ENCODE data around the gene ZC2HC1C. TPM values are rescaled to one million over a fixed set of nuclear protein-coding genes. Genes with fewer than 3 reads are reported as not detected.

The ZC2HC1C gene
- polyA plus RNA-seq, 1 donor (not counting 4 experiments of a cell fraction or from before 2014, with no cell fraction given): 0.68 TPM

- Histone ChIP-seq H3K79me2 (ENCODE audit: control insufficient read depth, insufficient read depth, low read length) (peaks cover 4% of the 10 kb centered on the region), H3K27me3 (ENCODE audit: control insufficient read depth, extremely low read depth, insufficient read depth, low read length) (no peaks in the 10 kb centered on the region), H4K20me1 (ENCODE audit: control insufficient read depth, extremely low read depth, insufficient read depth, low read length) (no peaks in the 10 kb centered on the region), H3K9me1 (ENCODE audit: control insufficient read depth, extremely low read depth, insufficient read depth, low read length) (no peaks in the 10 kb centered on the region), H3K27ac (ENCODE audit: control insufficient read depth, insufficient read depth, low read length) (peak overlapping the region; percentile 86), H3K36me3 (ENCODE audit: control insufficient read depth in 2 of 2, extremely low read depth in 1 of 2, insufficient read depth in 2 of 2, low read length in 2 of 2) (peaks cover 0 to 4% of the 10 kb centered on the region in 2 experiments), H3K4me3 (ENCODE audit: control insufficient read depth in 2 of 3, extremely low read depth in 1 of 3, insufficient read depth in 2 of 3, low read depth in 1 of 3, low read length in 3 of 3) (peak overlapping the region; percentile 84 to 92 (median 86)), H3K4me1 (ENCODE audit: control insufficient read depth, extremely low read depth, insufficient read depth, low read length) (peaks cover 26% of the 10 kb centered on the region), H3K9ac (ENCODE audit: control insufficient read depth, extremely low read depth, insufficient read depth, low read length) (peak overlapping the region; percentile 84), H3K9me3 (ENCODE audit: control insufficient read depth, low read depth, low read length) (no peaks in the 10 kb centered on the region), H3K4me2 (ENCODE audit: control insufficient read depth, extremely low read depth, insufficient read depth, low read depth, low read length) (peak overlapping the region; percentile 96), H2AFZ (ENCODE audit: control insufficient read depth, low read length) (peak overlapping the region; percentile 62)
- no peak for DNase-seq (ENCODE audit: low read depth, low spot score)
- no peak for TF ChIP-seq EZH2 (IDR thresholded peaks at IDR 0.05; ENCODE audit: low read length)
- no peak for TF ChIP-seq CTCF (optimal IDR thresholded peaks at IDR 0.05 in 1 of 3, IDR thresholded peaks at IDR 0.05 in 1 of 3, conservative IDR thresholded peaks at IDR 0.05 in 1 of 3; ENCODE audit: extremely low read depth in 1 of 3, insufficient read depth in 2 of 3, low read length in 3 of 3)
- FAIRE-seq: no peak
- dilution Hi-C loops (cut with MboI; ENCODE audit: extremely low pct_ligation_motif_present, low sequenced_read_pairs): no loop called here
Observed at GRCh38 chr14:75064205-75064567, 5.3 kb upstream of the ZC2HC1C start.

- H3K4me3 ChIP-seq (ENCODE audit: control insufficient read depth in 2 of 3, extremely low read depth in 1 of 3, insufficient read depth in 2 of 3, low read depth in 1 of 3, low read length in 3 of 3): no peak overlapping the region
- no peaks in the 10 kb centered on the region for H3K27me3 ChIP-seq (ENCODE audit: control insufficient read depth, extremely low read depth, insufficient read depth, low read length)
- no peaks in the 10 kb centered on the region for H3K36me3 ChIP-seq (ENCODE audit: control insufficient read depth in 2 of 2, extremely low read depth in 1 of 2, insufficient read depth in 2 of 2, low read length in 2 of 2)
- H3K9me1 ChIP-seq (ENCODE audit: control insufficient read depth, extremely low read depth, insufficient read depth, low read length): no peaks in the 10 kb centered on the region
- no peak overlapping the region for H3K4me2 ChIP-seq (ENCODE audit: control insufficient read depth, extremely low read depth, insufficient read depth, low read depth, low read length)
- dilution Hi-C loops (cut with MboI; ENCODE audit: extremely low pct_ligation_motif_present, low sequenced_read_pairs): no loop called here
- peaks cover 2% of the 10 kb centered on the region for H3K79me2 ChIP-seq (ENCODE audit: control insufficient read depth, insufficient read depth, low read length)
- H2AFZ ChIP-seq (ENCODE audit: control insufficient read depth, low read length): no peak overlapping the region
- H3K9ac ChIP-seq (ENCODE audit: control insufficient read depth, extremely low read depth, insufficient read depth, low read length): no peak overlapping the region
- H3K9me3 ChIP-seq (ENCODE audit: control insufficient read depth, low read depth, low read length): no peaks in the 10 kb centered on the region
- TF ChIP-seq CTCF (optimal IDR thresholded peaks at IDR 0.05 in 1 of 3, IDR thresholded peaks at IDR 0.05 in 1 of 3, conservative IDR thresholded peaks at IDR 0.05 in 1 of 3; ENCODE audit: extremely low read depth in 1 of 3, insufficient read depth in 2 of 3, low read length in 3 of 3) (no peak), EZH2 (IDR thresholded peaks at IDR 0.05; ENCODE audit: low read length) (no peak)
- FAIRE-seq: no peak
- H3K27ac ChIP-seq (ENCODE audit: control insufficient read depth, insufficient read depth, low read length): no peak overlapping the region
- no peak for DNase-seq (ENCODE audit: low read depth, low spot score)
- H4K20me1 ChIP-seq (ENCODE audit: control insufficient read depth, extremely low read depth, insufficient read depth, low read length): no peaks in the 10 kb centered on the region
- peaks cover 31% of the 10 kb centered on the region for H3K4me1 ChIP-seq (ENCODE audit: control insufficient read depth, extremely low read depth, insufficient read depth, low read length)
Observed at GRCh38 chr14:75066691-75067090, 2.8 kb upstream of the ZC2HC1C start.
